Measurements from ENCODE around the gene ARL8B. TPM values are rescaled to one million over a fixed set of nuclear protein-coding genes. Genes with fewer than 3 reads are reported as not detected.

The ARL8B gene
- polyA plus RNA-seq, 4 donors: 25.0 to 70.4 (median 31.6) TPM

- 0 to 1% (median 0%) methylated on average over 51 to 66 of the region's 66 CpGs for WGBS, 3 donors
- Histone ChIP-seq H3K27me3 (ENCODE audit: control insufficient read depth in 3 of 3, insufficient read depth in 3 of 3, low read length in 3 of 3) (no peaks in the 10 kb centered on the region), H3K4me1 (ENCODE audit: control insufficient read depth in 3 of 3, insufficient read depth in 2 of 3, low read depth in 1 of 3, low read length in 2 of 3) (peaks cover 0 to 5% (median 3%) of the 10 kb centered on the region in 3 donors), H3K36me3 (ENCODE audit: control insufficient read depth in 3 of 3, insufficient read depth in 2 of 3, low read depth in 1 of 3, low read length in 3 of 3) (peaks cover 0 to 4% (median 0%) of the 10 kb centered on the region in 3 donors), H3K27ac (ENCODE audit: low read depth in 1 of 3, low read length in 2 of 3) (peak overlapping the region; percentile 90 to 98 (median 97)), H3K4me3 (ENCODE audit: low read depth in 1 of 3, low read length in 3 of 3) (peak overlapping the region; percentile 91 to 99 (median 97)), H3K9me3 (ENCODE audit: control insufficient read depth in 2 of 2, insufficient read depth in 1 of 2, low read depth in 1 of 2, low read length in 1 of 2) (no peaks in the 10 kb centered on the region)
- FAIRE-seq: no peak
- DNase-seq: peak in 1 of 2 donors; percentile 37
These were observed 65.9 kb downstream of the ARL8B start for GRCh38 chr3:5187920-5188418.

- H3K4me1 ChIP-seq (ENCODE audit: control insufficient read depth in 3 of 3, insufficient read depth in 2 of 3, low read depth in 1 of 3, low read length in 2 of 3): peaks cover 0 to 5% (median 3%) of the 10 kb centered on the region in 3 donors
- 0 to 3% (median 1%) methylated on average over 26 of the region's 26 CpGs for WGBS, 3 donors
- no peak for FAIRE-seq
These were observed 66.5 kb downstream of the ARL8B start for GRCh38 chr3:5188419-5189221.

DNA sequence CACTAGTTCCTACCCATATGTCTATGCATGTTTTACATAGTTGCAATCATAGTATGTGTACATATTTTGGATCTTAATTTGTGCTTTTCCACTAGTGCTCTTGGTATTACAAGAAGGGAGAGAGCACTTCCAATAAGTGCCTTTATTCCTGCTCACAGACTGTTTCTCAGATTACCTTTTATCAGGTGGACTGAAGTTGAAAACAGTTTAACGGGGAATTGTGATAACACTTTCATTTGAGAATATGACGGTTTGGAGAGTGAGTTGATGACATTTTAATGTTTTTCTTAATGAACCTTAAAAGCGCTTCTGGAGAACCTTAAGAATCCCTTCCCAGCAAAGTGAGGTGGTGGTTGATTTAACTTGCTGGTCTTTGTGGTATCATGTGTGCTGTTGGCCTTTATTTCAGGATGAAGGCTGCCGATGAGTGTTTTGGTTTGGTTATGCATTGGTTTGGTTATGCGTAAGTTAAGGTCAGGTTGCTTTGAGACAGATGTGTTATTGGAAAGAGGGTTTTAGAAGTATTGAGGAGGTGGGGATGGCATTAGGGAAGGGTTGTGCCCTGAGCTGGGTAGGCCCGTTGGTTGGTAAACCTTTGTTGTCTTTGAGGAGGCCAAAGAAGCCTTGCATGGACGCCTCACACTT lies 68.2 kb downstream of the ARL8B start:
- peaks cover 2 to 6% (median 5%) of the 10 kb centered on the region in 3 donors for H3K4me1 ChIP-seq (ENCODE audit: control insufficient read depth in 3 of 3, insufficient read depth in 2 of 3, low read depth in 1 of 3, low read length in 2 of 3)
- H3K4me3 ChIP-seq (ENCODE audit: low read depth in 1 of 3, low read length in 3 of 3): no peak overlapping the region
- no peaks in the 10 kb centered on the region for H3K9me3 ChIP-seq (ENCODE audit: control insufficient read depth in 2 of 2, insufficient read depth in 1 of 2, low read depth in 1 of 2, low read length in 1 of 2)
- WGBS, 3 donors: 57 to 68% (median 65%) methylated on average over 7 of the region's 7 CpGs
- no peaks in the 10 kb centered on the region for H3K27me3 ChIP-seq (ENCODE audit: control insufficient read depth in 3 of 3, insufficient read depth in 3 of 3, low read length in 3 of 3)
- peak overlapping the region in 1 of 3 donors; percentile 19 for H3K27ac ChIP-seq (ENCODE audit: low read depth in 1 of 3, low read length in 2 of 3)
- FAIRE-seq: no peak
- DNase-seq: no peak
- H3K36me3 ChIP-seq (ENCODE audit: control insufficient read depth in 3 of 3, insufficient read depth in 2 of 3, low read depth in 1 of 3, low read length in 3 of 3): peaks cover 0 to 4% (median 0%) of the 10 kb centered on the region in 3 donors

More at GRCh38 chr3:5188419-5189221, 66.5 kb downstream of the ARL8B start:
- peak; percentile 74 to 75 for DNase-seq
- Histone ChIP-seq H3K27ac (ENCODE audit: low read depth in 1 of 3, low read length in 2 of 3) (peak overlapping the region; percentile 90 to 98 (median 97)), H3K4me3 (ENCODE audit: low read depth in 1 of 3, low read length in 3 of 3) (peak overlapping the region; percentile 91 to 99 (median 97)), H3K27me3 (ENCODE audit: control insufficient read depth in 3 of 3, insufficient read depth in 3 of 3, low read length in 3 of 3) (no peaks in the 10 kb centered on the region), H3K9me3 (ENCODE audit: control insufficient read depth in 2 of 2, insufficient read depth in 1 of 2, low read depth in 1 of 2, low read length in 1 of 2) (no peaks in the 10 kb centered on the region), H3K36me3 (ENCODE audit: control insufficient read depth in 3 of 3, insufficient read depth in 2 of 3, low read depth in 1 of 3, low read length in 3 of 3) (peaks cover 0 to 4% (median 0%) of the 10 kb centered on the region in 3 donors)

- Histone ChIP-seq H3K9me3 (ENCODE audit: control insufficient read depth in 2 of 2, insufficient read depth in 1 of 2, low read depth in 1 of 2, low read length in 1 of 2) (no peaks in the 10 kb centered on the region), H3K36me3 (ENCODE audit: control insufficient read depth in 3 of 3, insufficient read depth in 2 of 3, low read depth in 1 of 3, low read length in 3 of 3) (peaks cover 0 to 13% (median 3%) of the 10 kb centered on the region in 3 donors), H3K4me1 (ENCODE audit: control insufficient read depth in 3 of 3, insufficient read depth in 2 of 3, low read depth in 1 of 3, low read length in 2 of 3) (peaks cover 5 to 9% (median 6%) of the 10 kb centered on the region in 3 donors), H3K4me3 (ENCODE audit: low read depth in 1 of 3, low read length in 3 of 3) (no peak overlapping the region), H3K27me3 (ENCODE audit: control insufficient read depth in 3 of 3, insufficient read depth in 3 of 3, low read length in 3 of 3) (no peaks in the 10 kb centered on the region), H3K27ac (ENCODE audit: low read depth in 1 of 3, low read length in 2 of 3) (no peak overlapping the region)
- FAIRE-seq: no peak
- 69 to 75% (median 74%) methylated on average over 5 of the region's 5 CpGs for WGBS, 3 donors
- DNase-seq: no peak
These were observed 69.6 kb downstream of the ARL8B start for GRCh38 chr3:5191555-5192304.

DNA sequence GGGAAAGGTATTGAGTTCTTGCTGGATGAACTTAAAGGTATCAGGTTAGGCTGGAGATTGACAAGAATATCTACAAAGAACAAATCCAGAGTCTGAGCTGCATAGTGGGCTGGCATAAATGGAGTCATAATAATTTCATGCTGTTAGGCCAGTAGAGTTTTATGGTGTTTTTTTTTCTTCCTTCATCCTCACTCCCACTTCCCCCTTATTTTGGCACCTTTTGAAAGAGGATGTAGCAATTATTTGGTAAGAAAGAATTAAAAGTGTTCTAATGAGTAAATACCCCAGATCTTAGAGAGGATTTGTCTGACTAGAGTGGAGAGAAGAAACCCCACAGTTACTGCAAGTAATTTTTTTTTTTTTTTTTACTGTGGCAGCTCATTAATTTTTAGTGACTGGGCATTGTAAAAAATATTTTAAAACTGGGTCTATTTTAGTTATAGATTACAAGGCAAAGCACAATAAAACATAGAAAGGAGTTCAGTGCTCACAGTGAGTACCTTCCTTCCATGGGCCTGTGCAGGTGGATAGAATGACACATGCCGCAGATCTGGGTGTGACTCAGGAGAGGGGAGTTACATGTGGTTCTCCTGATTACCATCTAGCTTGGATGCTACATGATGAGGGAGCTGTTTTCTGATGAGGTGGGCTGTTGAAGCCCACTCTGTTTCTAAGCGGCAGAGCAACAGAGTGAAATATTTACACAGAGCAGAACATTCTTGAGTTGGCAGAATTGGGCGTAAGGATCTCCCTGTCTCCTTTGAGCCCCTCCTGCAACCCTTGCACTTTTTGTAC lies 70.7 kb downstream of the ARL8B start:
- H3K27me3 ChIP-seq (ENCODE audit: control insufficient read depth in 3 of 3, insufficient read depth in 3 of 3, low read length in 3 of 3): no peaks in the 10 kb centered on the region
- H3K27ac ChIP-seq (ENCODE audit: low read depth in 1 of 3, low read length in 2 of 3): peak overlapping the region in 1 of 3 donors; percentile 57
- 92 to 94% (median 93%) methylated on average over 3 of the region's 3 CpGs for WGBS, 3 donors

GRCh38 chr3:5194341-5194740 lies 72.2 kb downstream of the ARL8B start:
- DNase-seq: no peak
- no peak for FAIRE-seq
- no peak overlapping the region for H3K4me3 ChIP-seq (ENCODE audit: low read depth in 1 of 3, low read length in 3 of 3)
- H3K27me3 ChIP-seq (ENCODE audit: control insufficient read depth in 3 of 3, insufficient read depth in 3 of 3, low read length in 3 of 3): no peaks in the 10 kb centered on the region
- WGBS, 3 donors: 49 to 61% (median 53%) methylated on average over 2 of the region's 2 CpGs
- no peaks in the 10 kb centered on the region for H3K9me3 ChIP-seq (ENCODE audit: control insufficient read depth in 2 of 2, insufficient read depth in 1 of 2, low read depth in 1 of 2, low read length in 1 of 2)
- H3K4me1 ChIP-seq (ENCODE audit: control insufficient read depth in 3 of 3, insufficient read depth in 2 of 3, low read depth in 1 of 3, low read length in 2 of 3): peaks cover 0 to 16% (median 6%) of the 10 kb centered on the region in 3 donors
- H3K36me3 ChIP-seq (ENCODE audit: control insufficient read depth in 3 of 3, insufficient read depth in 2 of 3, low read depth in 1 of 3, low read length in 3 of 3): peaks cover 0 to 17% (median 6%) of the 10 kb centered on the region in 3 donors
- no peak overlapping the region for H3K27ac ChIP-seq (ENCODE audit: low read depth in 1 of 3, low read length in 2 of 3)

More for the DNA sequence above, 70.7 kb downstream of the ARL8B start:
- no peak for DNase-seq
- no peak for FAIRE-seq
- Histone ChIP-seq H3K36me3 (ENCODE audit: control insufficient read depth in 3 of 3, insufficient read depth in 2 of 3, low read depth in 1 of 3, low read length in 3 of 3) (peaks cover 0 to 13% (median 3%) of the 10 kb centered on the region in 3 donors), H3K4me3 (ENCODE audit: low read depth in 1 of 3, low read length in 3 of 3) (no peak overlapping the region), H3K9me3 (ENCODE audit: control insufficient read depth in 2 of 2, insufficient read depth in 1 of 2, low read depth in 1 of 2, low read length in 1 of 2) (no peaks in the 10 kb centered on the region), H3K4me1 (ENCODE audit: control insufficient read depth in 3 of 3, insufficient read depth in 2 of 3, low read depth in 1 of 3, low read length in 2 of 3) (peaks cover 5 to 16% (median 6%) of the 10 kb centered on the region in 3 donors)

DNA sequence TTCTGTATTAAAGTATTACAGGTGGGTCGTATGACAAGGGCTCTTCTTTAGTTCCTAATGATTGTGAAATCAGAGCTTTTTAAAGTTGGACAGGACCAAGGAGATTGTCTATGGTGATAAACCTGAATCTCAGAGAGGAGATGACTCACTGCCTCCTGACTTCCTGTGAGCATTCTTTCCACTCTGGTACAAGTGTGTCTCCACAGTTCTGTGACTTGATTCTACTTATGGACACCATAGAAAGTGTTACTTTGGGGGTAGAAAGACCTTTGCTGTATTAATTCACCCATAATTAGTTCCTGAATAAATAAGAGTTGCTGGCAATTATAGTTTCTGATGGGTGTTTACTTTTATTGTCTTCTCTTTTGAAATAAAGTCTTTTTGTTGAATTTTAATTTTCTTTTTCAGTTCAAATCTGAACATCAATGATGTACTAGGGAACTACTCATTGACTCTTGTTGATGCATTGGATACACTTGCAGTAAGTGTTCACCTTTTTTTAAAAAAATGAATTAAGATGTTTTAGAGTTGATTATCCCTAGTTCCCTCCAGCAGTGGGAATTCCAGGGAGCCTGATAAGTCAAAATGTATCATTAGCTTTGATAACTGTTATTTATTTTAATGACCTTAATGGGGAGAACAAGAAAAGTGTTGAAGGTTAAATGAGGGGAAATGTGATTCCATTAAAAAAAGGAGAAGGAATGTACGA lies 72.9 kb downstream of the ARL8B start:
- H3K27me3 ChIP-seq (ENCODE audit: control insufficient read depth in 3 of 3, insufficient read depth in 3 of 3, low read length in 3 of 3): no peaks in the 10 kb centered on the region
- peak; percentile 56 to 63 for DNase-seq
- 47 to 61% (median 50%) methylated on average over 2 of the region's 2 CpGs for WGBS, 3 donors
- peaks cover 0 to 20% (median 7%) of the 10 kb centered on the region in 3 donors for H3K36me3 ChIP-seq (ENCODE audit: control insufficient read depth in 3 of 3, insufficient read depth in 2 of 3, low read depth in 1 of 3, low read length in 3 of 3)
- H3K27ac ChIP-seq (ENCODE audit: low read depth in 1 of 3, low read length in 2 of 3): no peak overlapping the region
- no peak overlapping the region for H3K4me3 ChIP-seq (ENCODE audit: low read depth in 1 of 3, low read length in 3 of 3)
- no peaks in the 10 kb centered on the region for H3K9me3 ChIP-seq (ENCODE audit: control insufficient read depth in 2 of 2, insufficient read depth in 1 of 2, low read depth in 1 of 2, low read length in 1 of 2)
- no peak for FAIRE-seq
- H3K4me1 ChIP-seq (ENCODE audit: control insufficient read depth in 3 of 3, insufficient read depth in 2 of 3, low read depth in 1 of 3, low read length in 2 of 3): peaks cover 0 to 16% (median 6%) of the 10 kb centered on the region in 3 donors

Data from small intestine (tissue), 7 donors.